Gastroesophageal sphincter (tissue), 4 donors: ENCODE measurements around the gene ANKRD42. TPM values are rescaled to one million over a fixed set of nuclear protein-coding genes. Genes with fewer than 3 reads are reported as not detected.

Experiments used
- ATAC-seq: fragments of 150-250 bp; one replicate; pipeline ENCODE4 v1.9.1; 2016; ENCODE audit warnings: mild to moderate bottlenecking, moderate library complexity
- H3K27ac ChIP-seq, 4 donors: fragments of 200-600 bp; sonication (generic) in 3 of 4; 1 replicate in 3 of 4; 2 replicates in 1 of 4; pipeline ENCODE4 v1.5.1; 2016 to 2019
- H3K27me3 ChIP-seq: fragments of 200-600 bp; sonication (generic); one replicate; pipeline ENCODE4 v1.5.1; 2019
- H3K36me3 ChIP-seq, 2 donors: fragments of 200-600 bp; sonication (generic); one replicate each; pipeline ENCODE4 v1.5.1; 2019; ENCODE audit warnings: control low read depth in 1 of 2
- H3K4me1 ChIP-seq, 3 donors: fragments of 200-600 bp; sonication (generic); 1 replicate in 2 of 3; 2 replicates in 1 of 3; pipeline ENCODE4 v1.5.1; 2016 to 2019; ENCODE audit warnings: control low read depth in 2 of 3
- H3K4me3 ChIP-seq, 2 donors: fragments of 200-600 bp; sonication (generic); one replicate each; pipeline ENCODE4 v1.5.1; 2019; ENCODE audit warnings: mild to moderate bottlenecking in 1 of 2, moderate library complexity in 1 of 2
- H3K9me3 ChIP-seq, 3 donors: fragments of 200-600 bp; sonication (generic); one replicate each; pipeline ENCODE4 v1.5.1; 2017 to 2019; ENCODE audit warnings: control low read depth in 2 of 3
- CTCF ChIP-seq, 4 experiments: fragments of 200-600 bp in 2 of 4; fragments of 450-650 bp in 2 of 4; sonication (generic) in 1 of 4; IDR thresholded peaks; one replicate each; pipeline ENCODE4 v1.5.1; 2017 to 2019; ENCODE audit warnings: antibody characterized with exemption in 4 of 4, mild to moderate bottlenecking in 2 of 4, moderate library complexity in 2 of 4
- EP300 ChIP-seq: sonication (generic); formaldehyde crosslinking; IDR thresholded peaks from one replicate; pipeline ENCODE4 v1.6.1; 2017; ENCODE audit warnings: antibody characterized with exemption, mild to moderate bottlenecking
- POLR2A ChIP-seq, 2 donors: fragments of 450-650 bp; IDR thresholded peaks; one replicate each; pipeline ENCODE4 v1.6.1; 2017; ENCODE audit warnings: antibody characterized with exemption in 2 of 2, mild to moderate bottlenecking in 2 of 2, moderate library complexity in 1 of 2
- POLR2AphosphoS5 ChIP-seq: sonication (generic); formaldehyde crosslinking; IDR thresholded peaks from one replicate; pipeline ENCODE4 v1.6.1; 2017; ENCODE audit warnings: antibody characterized with exemption
- WGBS, 2 donors: methylation state at CpG; one replicate each; pipeline ENCODE4 v1.1.5; 2018; ENCODE audit warnings: low coverage in 1 of 2; 5-methylcytosine and 5-hydroxymethylcytosine counted together
- total RNA-seq, 4 donors: library from RNA; depleted of rRNA; stranded (reverse); fragments of >200 nt; gene quantifications; one replicate each; pipeline ENCODE4 v1.1.0, GENCODE V29; 2016

The ANKRD42 gene
- 10 to 100 TPM in 3 of 4 donors, 1 to 10 TPM in 1; 9.3 to 13.3 (median 13.2) TPM for total RNA-seq

DNA sequence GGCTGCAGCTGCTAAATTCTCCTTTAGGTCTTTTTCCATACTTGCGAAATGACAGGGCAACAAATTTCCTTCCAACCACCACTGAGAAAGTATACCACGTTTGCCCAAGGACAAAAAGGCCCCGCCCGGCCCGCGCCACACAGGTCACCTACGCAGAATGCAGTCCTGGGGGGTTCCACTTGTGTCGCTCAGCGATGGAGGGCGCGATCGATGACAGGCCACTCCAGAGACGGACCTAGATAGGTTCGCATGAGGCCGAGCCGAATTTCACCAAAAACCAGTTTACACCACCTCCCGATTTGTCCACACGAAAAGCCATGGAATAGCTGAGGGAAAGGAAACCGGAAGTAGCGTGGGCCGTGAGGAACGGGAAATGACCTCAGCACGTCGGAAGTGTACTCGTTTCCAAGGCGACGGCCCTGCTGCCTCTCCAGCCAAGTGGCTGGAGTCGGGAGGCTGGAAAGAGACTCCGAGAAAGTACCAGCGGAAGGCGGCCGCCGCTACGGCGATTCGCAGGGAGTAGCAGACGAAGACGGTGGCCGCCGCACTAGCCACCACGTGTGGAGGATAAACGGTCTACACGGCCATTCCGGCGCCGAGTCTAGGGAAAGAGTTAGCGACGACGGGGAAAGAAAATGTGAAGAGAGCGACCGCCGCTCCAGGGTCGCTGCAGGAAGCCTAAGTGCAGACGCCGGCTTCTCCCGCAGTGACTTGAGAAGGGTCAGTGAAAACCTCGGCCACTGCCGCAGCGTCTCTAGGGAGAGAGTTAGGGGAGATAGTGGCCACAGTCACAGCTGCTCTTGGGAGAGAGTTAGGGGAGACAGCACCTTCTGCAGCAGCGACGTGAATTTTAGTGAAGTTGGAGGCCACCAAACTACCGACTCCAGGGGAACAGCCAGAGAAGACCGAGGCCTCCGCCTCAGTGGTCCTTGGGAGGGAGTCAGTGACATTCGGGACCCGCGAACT is at the start of gene ANKRD42:
ANKRD42 (plus strand) TSS at position 398 of the 966 bp plus-strand sequence. CDS start 959 bp downstream, outside the sequence.
- ATAC-seq = peak; percentile 95
- TF ChIP-seq POLR2AphosphoS5 (peak; percentile 93), POLR2A (IDR thresholded peaks at IDR 0.05) (peak in 1 of 2 donors; percentile 81), CTCF (IDR thresholded peaks at IDR 0.05) (peak in 1 of 4 experiments; percentile 28), EP300 (no peak)
- Histone ChIP-seq H3K4me3 (peak within 1 kb of the TSS; percentile 63 to 84), H3K36me3 (peaks cover 0 to 39% of the 10 kb centered on the region in 2 donors), H3K27me3 (no peaks in the 10 kb centered on the region), H3K4me1 (peaks cover 0 to 47% (median 27%) of the 10 kb centered on the region in 3 donors), H3K9me3 (no peaks in the 10 kb centered on the region), H3K27ac (peak within 1 kb of the TSS; percentile 85 to 93 (median 92))
- 0 to 1% methylated on average over 1 to 31 of the region's 67 CpGs for WGBS, 2 donors

DNA sequence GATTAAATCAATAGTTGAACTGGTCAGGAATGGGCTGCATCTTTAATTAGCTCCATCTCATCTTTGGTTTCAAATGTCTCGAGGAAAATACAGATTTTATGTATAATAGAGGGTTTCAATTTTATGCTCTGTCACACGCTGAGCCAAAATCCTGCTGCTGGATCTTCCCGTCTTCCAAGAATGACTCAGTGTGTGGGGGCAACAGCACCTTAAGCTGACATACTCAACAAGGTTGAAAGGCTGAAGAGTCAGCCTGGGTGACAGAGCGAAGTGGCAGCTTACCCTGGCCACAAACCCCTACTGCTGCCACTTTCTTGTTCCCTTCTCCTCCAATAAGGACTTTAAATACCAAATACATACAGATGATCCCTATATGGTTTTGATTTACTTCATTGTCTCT is 45.6 kb upstream of the ANKRD42 start:
- H3K27me3 ChIP-seq = no peaks in the 10 kb centered on the region
- H3K9me3 ChIP-seq = no peaks in the 10 kb centered on the region
- no peaks in the 10 kb centered on the region for H3K36me3 ChIP-seq
- H3K27ac ChIP-seq = no peak overlapping the region
- TF ChIP-seq CTCF (IDR thresholded peaks at IDR 0.05) (no peak), POLR2A (IDR thresholded peaks at IDR 0.05) (no peak), EP300 (no peak), POLR2AphosphoS5 (no peak)
- ATAC-seq = no peak
- no peaks in the 10 kb centered on the region for H3K4me1 ChIP-seq
- 79 to 82% methylated on average over 4 of the region's 4 CpGs for WGBS, 2 donors
- H3K4me3 ChIP-seq = no peak overlapping the region

DNA sequence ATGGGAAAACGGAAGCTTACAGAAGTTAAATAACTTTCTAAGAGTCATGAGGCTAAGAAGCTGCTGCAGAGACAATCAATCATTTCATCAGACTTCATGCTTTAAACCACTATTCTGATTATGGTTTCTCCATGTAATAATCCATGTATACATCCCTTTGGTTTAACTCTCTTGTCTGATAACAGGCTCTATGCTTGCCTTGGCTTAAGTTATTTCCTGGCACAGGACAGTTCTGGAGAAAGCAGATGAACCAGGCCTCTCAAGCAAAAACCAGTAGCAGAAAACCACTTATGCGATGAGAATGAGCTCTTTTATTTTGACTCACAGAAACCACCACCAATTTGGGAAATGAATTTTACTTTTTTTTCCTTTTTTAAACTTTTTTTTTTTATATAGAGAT is 43.1 kb upstream of the ANKRD42 start:
- no peak for TF ChIP-seq EP300
- no peak for TF ChIP-seq POLR2AphosphoS5
- no peak for TF ChIP-seq POLR2A (IDR thresholded peaks at IDR 0.05)
- no peak for TF ChIP-seq CTCF (IDR thresholded peaks at IDR 0.05)

GRCh38 chr11:83151274-83151977 is 42.1 kb upstream of the ANKRD42 start:
- 86 to 87% methylated on average over 3 to 10 of the region's 10 CpGs for WGBS, 2 donors
- TF ChIP-seq EP300 = no peak
- no peak for TF ChIP-seq CTCF (IDR thresholded peaks at IDR 0.05)
- TF ChIP-seq POLR2AphosphoS5 = no peak
- no peak for TF ChIP-seq POLR2A (IDR thresholded peaks at IDR 0.05)
- Histone ChIP-seq H3K4me3 (no peak overlapping the region), H3K4me1 (peaks cover 0 to 7% (median 0%) of the 10 kb centered on the region in 3 donors), H3K36me3 (no peaks in the 10 kb centered on the region), H3K9me3 (no peaks in the 10 kb centered on the region), H3K27ac (no peak overlapping the region), H3K27me3 (no peaks in the 10 kb centered on the region)
- no peak for ATAC-seq

More for the DNA sequence above, 43.1 kb upstream of the ANKRD42 start:
- WGBS, 2 donors = 85 to 86% methylated on average over 2 of the region's 2 CpGs
- H3K36me3 ChIP-seq = no peaks in the 10 kb centered on the region
- no peak overlapping the region for H3K27ac ChIP-seq
- no peaks in the 10 kb centered on the region for H3K27me3 ChIP-seq
- H3K4me1 ChIP-seq = peaks cover 0 to 1% (median 0%) of the 10 kb centered on the region in 3 donors
- no peaks in the 10 kb centered on the region for H3K9me3 ChIP-seq
- no peak overlapping the region for H3K4me3 ChIP-seq
- no peak for ATAC-seq
